Measurements from ENCODE around the gene TRIOBP. TPM values are rescaled to one million over a fixed set of nuclear protein-coding genes. Genes with fewer than 3 reads are reported as not detected.

The TRIOBP gene
- total RNA-seq, 1 donor from 2014 or later, result 53.2 TPM

DNA sequence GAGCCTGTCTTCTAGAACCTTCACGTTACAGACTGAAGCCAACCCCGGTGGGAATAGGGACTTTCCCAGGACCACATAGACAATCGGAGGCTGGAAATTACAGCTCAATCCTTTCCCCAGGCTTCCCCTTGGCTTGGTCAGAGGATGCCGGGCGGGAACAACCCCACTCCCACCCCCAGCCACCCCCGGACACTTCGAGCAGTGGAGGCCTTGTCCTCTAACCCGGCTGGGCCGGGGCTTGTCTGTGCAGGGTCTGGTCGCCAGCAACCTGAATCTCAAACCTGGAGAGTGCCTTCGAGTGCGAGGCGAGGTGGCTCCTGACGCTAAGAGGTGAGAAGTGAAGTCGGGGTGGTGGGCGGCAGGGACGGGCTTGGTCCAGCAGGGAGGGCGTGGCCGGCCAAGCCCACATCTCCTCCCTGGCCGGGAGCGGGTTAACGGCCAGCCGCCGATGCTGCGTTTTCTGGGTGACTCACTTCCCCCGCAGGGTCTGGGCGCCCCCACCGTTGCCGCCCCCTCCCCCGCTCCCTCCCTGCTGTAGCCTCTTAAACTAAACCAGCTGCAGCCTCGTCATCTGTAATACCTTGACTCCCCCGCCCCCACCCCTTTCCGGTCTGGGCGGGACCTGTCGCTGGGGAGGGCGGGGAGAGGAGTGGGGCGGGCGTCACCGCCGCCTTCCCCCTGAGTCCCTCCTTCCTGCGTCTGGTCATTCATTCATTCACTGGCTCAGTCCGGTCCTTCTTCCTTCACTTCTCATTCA, 19.9 kb upstream of the TRIOBP start:
- Mint-ChIP-seq H3K9me3 (no peaks in the 10 kb centered on the region), H3K27me3 (ENCODE audit: low read depth) (peaks cover 5% of the 10 kb centered on the region), H3K27ac (ENCODE audit: unreplicated experiment) (no peak overlapping the region), H3K4me1 (peaks cover 14% of the 10 kb centered on the region), H3K4me3 (peak overlapping the region; percentile 82), H3K36me3 (ENCODE audit: low read depth) (no peaks in the 10 kb centered on the region)
- TF ChIP-seq, protein P1, sequence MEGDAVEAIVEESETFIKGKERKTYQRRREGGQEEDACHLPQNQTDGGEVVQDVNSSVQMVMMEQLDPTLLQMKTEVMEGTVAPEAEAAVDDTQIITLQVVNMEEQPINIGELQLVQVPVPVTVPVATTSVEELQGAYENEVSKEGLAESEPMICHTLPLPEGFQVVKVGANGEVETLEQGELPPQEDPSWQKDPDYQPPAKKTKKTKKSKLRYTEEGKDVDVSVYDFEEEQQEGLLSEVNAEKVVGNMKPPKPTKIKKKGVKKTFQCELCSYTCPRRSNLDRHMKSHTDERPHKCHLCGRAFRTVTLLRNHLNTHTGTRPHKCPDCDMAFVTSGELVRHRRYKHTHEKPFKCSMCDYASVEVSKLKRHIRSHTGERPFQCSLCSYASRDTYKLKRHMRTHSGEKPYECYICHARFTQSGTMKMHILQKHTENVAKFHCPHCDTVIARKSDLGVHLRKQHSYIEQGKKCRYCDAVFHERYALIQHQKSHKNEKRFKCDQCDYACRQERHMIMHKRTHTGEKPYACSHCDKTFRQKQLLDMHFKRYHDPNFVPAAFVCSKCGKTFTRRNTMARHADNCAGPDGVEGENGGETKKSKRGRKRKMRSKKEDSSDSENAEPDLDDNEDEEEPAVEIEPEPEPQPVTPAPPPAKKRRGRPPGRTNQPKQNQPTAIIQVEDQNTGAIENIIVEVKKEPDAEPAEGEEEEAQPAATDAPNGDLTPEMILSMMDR (conservative IDR thresholded peaks at IDR 0.05), result no peak
- peak; percentile 37 for DNase-seq (ENCODE audit: low read depth, low spot score)

DNA sequence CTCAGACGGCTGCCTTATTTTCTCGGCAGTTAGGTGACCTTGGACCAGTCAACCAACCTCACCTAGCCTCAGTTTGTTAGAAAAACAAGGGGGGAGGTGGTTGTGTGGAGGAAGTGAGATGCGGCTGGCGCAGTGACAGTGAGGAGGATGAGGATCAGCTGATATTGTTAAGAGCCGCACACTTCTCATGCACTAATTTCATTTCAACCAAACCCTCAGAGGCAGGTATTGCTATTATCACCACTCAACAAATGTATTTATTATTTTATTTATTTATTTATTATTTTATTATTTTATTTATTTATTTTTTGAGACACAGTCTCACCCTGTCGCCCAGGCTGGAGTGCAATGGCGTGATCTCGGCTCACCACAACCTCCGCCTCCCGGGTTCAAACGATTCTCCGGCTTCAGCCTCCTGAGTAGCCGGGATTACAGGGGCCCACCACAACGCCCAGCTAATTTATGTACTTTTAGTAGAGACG, 19.3 kb upstream of the TRIOBP start:
- no peak for DNase-seq (ENCODE audit: low read depth, low spot score)
- peaks cover 14% of the 10 kb centered on the region for H3K4me1 Mint-ChIP-seq
- no peak overlapping the region for H3K27ac Mint-ChIP-seq (ENCODE audit: unreplicated experiment)
- peak overlapping the region; percentile 82 for H3K4me3 Mint-ChIP-seq
- peaks cover 5% of the 10 kb centered on the region for H3K27me3 Mint-ChIP-seq (ENCODE audit: low read depth)
- no peaks in the 10 kb centered on the region for H3K36me3 Mint-ChIP-seq (ENCODE audit: low read depth)
- TF ChIP-seq, protein P1 (conservative IDR thresholded peaks at IDR 0.05), result no peak
- H3K9me3 Mint-ChIP-seq, result no peaks in the 10 kb centered on the region

DNA sequence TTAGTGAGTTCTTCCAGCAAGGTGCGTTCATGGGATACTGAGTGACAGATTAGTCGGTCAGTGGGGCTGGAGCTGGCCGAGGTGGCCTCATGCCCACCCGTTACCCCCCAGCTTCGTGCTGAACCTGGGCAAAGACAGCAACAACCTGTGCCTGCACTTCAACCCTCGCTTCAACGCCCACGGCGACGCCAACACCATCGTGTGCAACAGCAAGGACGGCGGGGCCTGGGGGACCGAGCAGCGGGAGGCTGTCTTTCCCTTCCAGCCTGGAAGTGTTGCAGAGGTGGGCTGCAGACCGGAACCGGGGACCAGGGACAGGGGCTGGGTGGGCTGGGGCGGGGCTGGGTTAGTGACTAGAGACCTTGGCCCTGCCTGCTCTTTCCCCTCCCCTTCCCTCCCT, 18.5 kb upstream of the TRIOBP start:
- H3K4me3 Mint-ChIP-seq, result no peak overlapping the region
- H3K36me3 Mint-ChIP-seq (ENCODE audit: low read depth), result no peaks in the 10 kb centered on the region
- peaks cover 14% of the 10 kb centered on the region for H3K4me1 Mint-ChIP-seq
- peaks cover 5% of the 10 kb centered on the region for H3K27me3 Mint-ChIP-seq (ENCODE audit: low read depth)
- no peak overlapping the region for H3K27ac Mint-ChIP-seq (ENCODE audit: unreplicated experiment)
- TF ChIP-seq, protein P1 (conservative IDR thresholded peaks at IDR 0.05), result no peak
- no peak for DNase-seq (ENCODE audit: low read depth, low spot score)
- H3K9me3 Mint-ChIP-seq, result no peaks in the 10 kb centered on the region

DNA sequence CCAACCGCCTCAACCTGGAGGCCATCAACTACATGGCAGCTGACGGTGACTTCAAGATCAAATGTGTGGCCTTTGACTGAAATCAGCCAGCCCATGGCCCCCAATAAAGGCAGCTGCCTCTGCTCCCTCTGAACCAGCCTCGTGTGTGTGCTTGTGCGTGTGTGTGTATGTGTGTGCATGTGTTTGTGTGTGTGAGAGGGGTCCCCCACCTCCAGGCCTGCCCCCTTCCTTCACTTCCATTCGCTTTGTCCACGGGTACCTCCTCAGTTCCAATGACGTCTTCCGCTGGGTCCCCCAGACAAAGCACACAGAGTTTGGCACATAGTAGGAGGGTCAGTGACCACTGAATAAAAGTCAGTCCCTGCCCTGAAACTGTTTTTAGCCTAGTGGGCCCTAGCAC, 17.2 kb upstream of the TRIOBP start:
- Mint-ChIP-seq H3K27ac (ENCODE audit: unreplicated experiment) (no peak overlapping the region), H3K4me1 (peaks cover 14% of the 10 kb centered on the region), H3K27me3 (ENCODE audit: low read depth) (peaks cover 5% of the 10 kb centered on the region), H3K4me3 (peak overlapping the region; percentile 16), H3K36me3 (ENCODE audit: low read depth) (no peaks in the 10 kb centered on the region), H3K9me3 (no peaks in the 10 kb centered on the region)
- no peak for DNase-seq (ENCODE audit: low read depth, low spot score)
- TF ChIP-seq, protein P1 (conservative IDR thresholded peaks at IDR 0.05), result no peak

DNA sequence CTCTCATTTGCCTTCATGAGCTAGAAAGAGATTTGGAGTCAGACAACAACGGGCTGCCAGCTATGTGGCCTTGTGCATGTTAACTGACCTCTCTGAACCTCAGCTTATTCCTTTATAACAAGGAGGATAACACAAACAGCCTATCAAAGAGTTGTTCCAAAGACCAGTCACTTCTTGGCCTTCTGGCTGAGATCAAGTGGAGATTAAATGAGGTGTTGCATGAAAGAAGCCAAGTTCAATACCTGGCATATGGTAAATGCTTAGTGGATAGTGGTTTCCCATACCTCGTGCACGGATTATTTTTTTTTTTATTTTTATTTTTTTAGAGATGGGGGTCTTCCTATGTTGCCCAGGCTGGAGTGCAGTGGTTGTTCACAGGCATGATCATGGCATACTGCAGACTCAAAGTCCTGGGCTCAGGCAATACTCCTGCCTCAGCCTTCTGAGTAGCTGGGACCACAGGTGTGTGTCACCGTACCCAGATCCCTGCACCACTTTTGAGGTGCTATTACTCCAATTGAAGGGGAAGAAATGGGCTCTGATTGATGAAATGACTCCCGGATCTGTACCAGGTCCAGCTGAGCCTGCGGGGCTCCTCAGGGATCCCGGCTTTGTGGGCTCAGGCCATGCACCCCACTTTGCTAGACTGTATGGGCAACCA, 16.5 kb upstream of the TRIOBP start:
- peak overlapping the region; percentile 16 for H3K4me3 Mint-ChIP-seq
- TF ChIP-seq, protein P1 (conservative IDR thresholded peaks at IDR 0.05), result no peak
- H3K9me3 Mint-ChIP-seq, result no peaks in the 10 kb centered on the region
- DNase-seq (ENCODE audit: low read depth, low spot score), result no peak
- peaks cover 14% of the 10 kb centered on the region for H3K4me1 Mint-ChIP-seq
- H3K36me3 Mint-ChIP-seq (ENCODE audit: low read depth), result no peaks in the 10 kb centered on the region
- H3K27me3 Mint-ChIP-seq (ENCODE audit: low read depth), result peaks cover 5% of the 10 kb centered on the region
- H3K27ac Mint-ChIP-seq (ENCODE audit: unreplicated experiment), result no peak overlapping the region
